Measurements from ENCODE around the gene EPN3.

DNA sequence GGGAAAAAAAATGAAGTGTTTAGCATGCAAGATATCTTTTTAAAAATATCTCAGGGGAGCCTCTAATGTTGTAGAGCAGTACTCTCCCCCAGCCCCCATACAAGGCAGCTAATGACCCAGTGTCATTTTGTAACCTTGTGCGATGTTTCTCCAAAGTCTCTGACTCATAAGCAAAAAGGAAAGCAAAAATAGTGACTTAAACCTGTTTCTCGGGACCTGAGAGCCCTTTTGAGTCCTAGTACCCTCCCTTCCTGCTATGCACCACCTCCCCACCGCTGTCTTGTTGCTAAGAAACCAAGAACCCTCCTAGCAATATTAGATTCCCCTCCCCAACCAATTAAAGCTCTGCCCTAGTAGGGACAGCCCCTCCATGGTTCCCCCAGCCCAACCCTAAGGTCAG, 21.5 kb upstream of the EPN3 start:
- TF ChIP-seq, protein P1, sequence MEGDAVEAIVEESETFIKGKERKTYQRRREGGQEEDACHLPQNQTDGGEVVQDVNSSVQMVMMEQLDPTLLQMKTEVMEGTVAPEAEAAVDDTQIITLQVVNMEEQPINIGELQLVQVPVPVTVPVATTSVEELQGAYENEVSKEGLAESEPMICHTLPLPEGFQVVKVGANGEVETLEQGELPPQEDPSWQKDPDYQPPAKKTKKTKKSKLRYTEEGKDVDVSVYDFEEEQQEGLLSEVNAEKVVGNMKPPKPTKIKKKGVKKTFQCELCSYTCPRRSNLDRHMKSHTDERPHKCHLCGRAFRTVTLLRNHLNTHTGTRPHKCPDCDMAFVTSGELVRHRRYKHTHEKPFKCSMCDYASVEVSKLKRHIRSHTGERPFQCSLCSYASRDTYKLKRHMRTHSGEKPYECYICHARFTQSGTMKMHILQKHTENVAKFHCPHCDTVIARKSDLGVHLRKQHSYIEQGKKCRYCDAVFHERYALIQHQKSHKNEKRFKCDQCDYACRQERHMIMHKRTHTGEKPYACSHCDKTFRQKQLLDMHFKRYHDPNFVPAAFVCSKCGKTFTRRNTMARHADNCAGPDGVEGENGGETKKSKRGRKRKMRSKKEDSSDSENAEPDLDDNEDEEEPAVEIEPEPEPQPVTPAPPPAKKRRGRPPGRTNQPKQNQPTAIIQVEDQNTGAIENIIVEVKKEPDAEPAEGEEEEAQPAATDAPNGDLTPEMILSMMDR (conservative IDR thresholded peaks at IDR 0.05; ENCODE audit: low read length), result no peak
- TF ChIP-seq EZH2phosphoT487 (IDR thresholded peaks at IDR 0.05; ENCODE audit: borderline replicate concordance), result no peak

Measured in Loucy (cell line).